ENCODE results near the gene F7. TPM values are rescaled to one million over a fixed set of nuclear protein-coding genes. Genes with fewer than 3 reads are reported as not detected.

Gene F7
- total RNA-seq, 1 donor from 2014 or later: under 0.01 TPM

DNA sequence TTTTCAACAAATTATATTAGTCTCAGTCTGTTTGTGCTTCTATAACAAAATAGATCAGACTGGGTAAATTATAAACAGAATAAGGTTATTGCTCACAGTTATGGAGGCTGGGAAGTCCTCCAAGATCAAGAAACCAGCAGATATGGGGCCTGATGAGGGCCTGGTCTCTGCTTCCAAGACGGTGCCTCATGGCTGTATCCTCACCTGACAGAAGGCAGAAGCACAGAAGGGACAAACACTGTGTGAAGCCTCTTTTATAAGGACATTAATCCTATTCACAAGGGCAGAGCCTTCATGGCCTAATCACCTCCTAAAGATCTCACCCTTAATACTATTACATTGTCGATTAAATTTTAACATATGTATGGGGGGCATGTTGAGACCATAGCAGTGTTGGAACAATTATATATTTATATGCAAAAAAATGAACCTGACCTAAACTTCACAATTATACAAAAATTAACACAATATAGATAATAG lies 29.7 kb downstream of the F7 start:
- Histone ChIP-seq H3K9me3 (ENCODE audit: control insufficient read depth in 3 of 3, low read length in 3 of 3) (no peaks in the 10 kb centered on the region), H3K4me1 (ENCODE audit: control insufficient read depth in 3 of 3, insufficient read depth in 3 of 3, low read length in 3 of 3) (no peaks in the 10 kb centered on the region), H3K36me3 (ENCODE audit: control insufficient read depth in 3 of 3, insufficient read depth in 3 of 3, low read length in 3 of 3) (no peaks in the 10 kb centered on the region), H3K4me3 (ENCODE audit: low read length in 3 of 3) (no peak overlapping the region), H3K27ac (ENCODE audit: low read depth, low read length) (no peak overlapping the region), H3K27me3 (ENCODE audit: control insufficient read depth in 3 of 3, insufficient read depth in 3 of 3, low read length in 3 of 3) (peaks cover 0 to 2% (median 0%) of the 10 kb centered on the region in 3 donors), H3K9ac (ENCODE audit: low read depth in 1 of 3, low read length in 3 of 3) (no peak overlapping the region)

DNA sequence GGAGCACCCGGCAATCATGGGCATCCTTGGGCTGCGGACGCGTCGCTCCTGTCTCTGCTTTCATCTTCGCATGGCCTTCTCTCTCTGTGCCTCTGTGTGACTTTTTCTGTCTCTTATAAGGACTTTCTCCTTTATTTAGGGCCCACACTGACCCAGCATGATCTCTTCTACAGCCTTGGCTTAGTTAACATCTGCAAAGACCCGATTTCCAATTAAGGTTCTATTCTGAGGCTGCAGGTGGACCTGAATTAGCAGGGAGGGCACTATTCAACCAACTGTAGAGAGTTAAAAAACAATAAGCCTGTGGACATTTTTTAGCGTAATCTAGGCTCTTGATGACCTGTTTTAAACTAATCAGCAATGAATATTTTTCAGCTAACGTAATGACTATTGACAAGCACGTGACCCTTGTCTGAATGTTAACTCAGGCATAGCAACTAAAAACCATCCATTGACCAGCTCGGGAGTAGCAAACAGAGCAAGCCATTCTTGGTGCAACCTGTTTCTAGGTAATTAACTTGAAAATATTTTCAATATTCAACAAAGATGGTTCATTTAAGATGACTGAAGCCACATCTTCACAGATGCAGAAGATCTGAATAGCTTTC lies 32.2 kb downstream of the F7 start:
- no peaks in the 10 kb centered on the region for H3K36me3 ChIP-seq (ENCODE audit: control insufficient read depth in 3 of 3, insufficient read depth in 3 of 3, low read length in 3 of 3)
- H3K4me1 ChIP-seq (ENCODE audit: control insufficient read depth in 3 of 3, insufficient read depth in 3 of 3, low read length in 3 of 3): no peaks in the 10 kb centered on the region
- no peak overlapping the region for H3K27ac ChIP-seq (ENCODE audit: low read depth, low read length)
- H3K27me3 ChIP-seq (ENCODE audit: control insufficient read depth in 3 of 3, insufficient read depth in 3 of 3, low read length in 3 of 3): no peaks in the 10 kb centered on the region
- H3K4me3 ChIP-seq (ENCODE audit: low read length in 3 of 3): no peak overlapping the region
- H3K9ac ChIP-seq (ENCODE audit: low read depth in 1 of 3, low read length in 3 of 3): no peak overlapping the region
- H3K9me3 ChIP-seq (ENCODE audit: control insufficient read depth in 3 of 3, low read length in 3 of 3): no peaks in the 10 kb centered on the region

DNA sequence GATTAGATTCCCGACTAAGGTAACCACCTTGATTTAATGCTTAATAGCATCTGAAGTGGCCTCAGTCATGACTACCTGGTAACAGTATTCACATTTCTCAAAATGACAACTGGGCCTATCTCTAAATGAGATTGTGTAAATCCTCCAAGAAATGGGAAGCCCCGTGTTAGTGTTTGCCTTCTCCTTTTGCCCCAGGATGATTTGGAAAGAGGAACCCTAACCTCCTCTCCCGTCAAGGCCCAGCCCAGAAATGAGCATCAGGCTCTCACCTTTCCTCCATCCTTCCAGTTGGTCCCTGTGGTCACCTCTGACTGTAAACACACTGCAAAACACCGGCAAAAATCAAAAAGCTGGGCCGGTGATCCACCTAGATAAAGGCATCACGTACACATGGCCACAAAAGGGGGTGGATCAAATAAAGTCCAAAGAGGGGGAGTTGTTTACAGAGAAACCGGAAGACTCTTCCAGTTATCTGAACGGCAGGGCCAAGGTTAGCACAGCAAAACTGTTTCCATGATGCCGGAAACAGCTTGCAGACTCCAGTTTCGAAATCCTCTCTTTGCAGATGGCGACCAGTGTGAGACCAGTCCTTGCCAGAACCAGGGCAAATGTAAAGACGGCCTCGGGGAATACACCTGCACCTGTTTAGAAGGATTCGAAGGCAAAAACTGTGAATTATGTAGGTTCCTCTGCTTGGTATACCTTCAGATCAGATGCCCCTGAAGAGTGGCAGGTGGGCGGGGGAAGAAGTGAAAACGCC lies 33.4 kb downstream of the F7 start:
- Histone ChIP-seq H3K27ac (ENCODE audit: low read depth, low read length) (no peak overlapping the region), H3K4me3 (ENCODE audit: low read length in 3 of 3) (no peak overlapping the region), H3K27me3 (ENCODE audit: control insufficient read depth in 3 of 3, insufficient read depth in 3 of 3, low read length in 3 of 3) (no peaks in the 10 kb centered on the region), H3K9ac (ENCODE audit: low read depth in 1 of 3, low read length in 3 of 3) (no peak overlapping the region), H3K4me1 (ENCODE audit: control insufficient read depth in 3 of 3, insufficient read depth in 3 of 3, low read length in 3 of 3) (no peaks in the 10 kb centered on the region), H3K36me3 (ENCODE audit: control insufficient read depth in 3 of 3, insufficient read depth in 3 of 3, low read length in 3 of 3) (no peaks in the 10 kb centered on the region), H3K9me3 (ENCODE audit: control insufficient read depth in 3 of 3, low read length in 3 of 3) (no peaks in the 10 kb centered on the region)

DNA sequence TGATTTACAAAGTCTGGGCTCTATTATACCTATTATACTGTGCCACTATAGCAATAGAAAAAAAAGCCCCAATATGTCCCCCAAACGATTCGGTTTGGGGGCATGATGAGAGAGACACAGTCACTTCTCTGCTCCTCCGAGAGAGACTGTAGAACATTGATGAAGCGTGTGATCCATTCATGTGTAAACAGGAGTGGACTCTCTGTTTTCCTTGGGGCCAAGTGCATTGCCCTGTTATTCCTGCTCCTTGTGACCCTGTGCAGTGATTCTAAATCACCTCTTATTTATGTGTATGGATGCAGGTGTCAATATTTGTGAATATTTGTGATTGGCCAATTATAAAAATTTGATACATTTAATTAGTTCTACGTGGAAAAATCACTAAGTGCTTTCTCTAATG lies 34.0 kb downstream of the F7 start:
- Histone ChIP-seq H3K4me3 (ENCODE audit: low read length in 3 of 3) (no peak overlapping the region), H3K36me3 (ENCODE audit: control insufficient read depth in 3 of 3, insufficient read depth in 3 of 3, low read length in 3 of 3) (no peaks in the 10 kb centered on the region), H3K9ac (ENCODE audit: low read depth in 1 of 3, low read length in 3 of 3) (no peak overlapping the region), H3K4me1 (ENCODE audit: control insufficient read depth in 3 of 3, insufficient read depth in 3 of 3, low read length in 3 of 3) (no peaks in the 10 kb centered on the region), H3K27me3 (ENCODE audit: control insufficient read depth in 3 of 3, insufficient read depth in 3 of 3, low read length in 3 of 3) (no peaks in the 10 kb centered on the region), H3K27ac (ENCODE audit: low read depth, low read length) (no peak overlapping the region), H3K9me3 (ENCODE audit: control insufficient read depth in 3 of 3, low read length in 3 of 3) (no peaks in the 10 kb centered on the region)

DNA sequence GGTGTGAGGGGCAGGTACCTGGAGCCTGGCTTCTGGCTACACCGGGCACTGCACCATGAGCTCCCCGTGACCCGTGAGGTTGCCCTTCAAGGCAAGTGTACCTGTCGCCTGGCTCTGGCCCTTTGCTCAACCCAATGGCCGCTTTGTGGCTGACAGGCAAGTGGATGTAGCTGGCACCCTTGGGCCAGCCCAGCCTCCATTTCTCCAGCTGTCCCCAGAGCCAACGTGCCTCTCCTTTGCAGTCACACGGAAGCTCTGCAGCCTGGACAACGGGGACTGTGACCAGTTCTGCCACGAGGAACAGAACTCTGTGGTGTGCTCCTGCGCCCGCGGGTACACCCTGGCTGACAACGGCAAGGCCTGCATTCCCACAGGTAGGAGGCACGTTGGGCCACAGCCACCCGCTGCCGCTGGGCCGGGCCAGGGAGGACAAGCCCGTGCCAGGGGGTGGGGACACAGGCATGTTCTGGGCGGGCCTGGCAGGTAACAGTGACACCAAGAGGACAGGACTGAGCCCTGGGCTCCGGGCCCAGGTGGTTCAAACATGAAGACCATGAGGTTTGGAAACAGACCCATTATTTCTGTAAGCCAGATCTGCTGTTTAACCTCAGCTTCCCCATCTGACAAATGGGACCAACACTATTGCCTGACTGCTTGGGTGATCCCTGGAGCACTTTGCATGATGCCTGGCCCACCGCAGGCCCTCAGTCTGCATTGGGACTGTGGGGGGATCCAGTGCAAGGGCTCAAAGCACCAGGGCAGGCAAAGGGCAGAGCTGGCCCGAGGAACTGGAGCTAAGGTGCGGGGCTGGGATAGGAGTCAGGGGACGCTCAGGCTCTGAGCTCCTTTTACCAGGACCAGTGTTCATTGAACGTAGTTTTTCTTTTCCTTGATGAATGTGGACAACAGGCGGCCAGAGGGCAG lies 35.3 kb downstream of the F7 start:
- Histone ChIP-seq H3K9ac (ENCODE audit: low read depth in 1 of 3, low read length in 3 of 3) (no peak overlapping the region), H3K36me3 (ENCODE audit: control insufficient read depth in 3 of 3, insufficient read depth in 3 of 3, low read length in 3 of 3) (no peaks in the 10 kb centered on the region), H3K27ac (ENCODE audit: low read depth, low read length) (no peak overlapping the region), H3K4me1 (ENCODE audit: control insufficient read depth in 3 of 3, insufficient read depth in 3 of 3, low read length in 3 of 3) (no peaks in the 10 kb centered on the region), H3K4me3 (ENCODE audit: low read length in 3 of 3) (no peak overlapping the region), H3K9me3 (ENCODE audit: control insufficient read depth in 3 of 3, low read length in 3 of 3) (no peaks in the 10 kb centered on the region), H3K27me3 (ENCODE audit: control insufficient read depth in 3 of 3, insufficient read depth in 3 of 3, low read length in 3 of 3) (no peaks in the 10 kb centered on the region)

DNA sequence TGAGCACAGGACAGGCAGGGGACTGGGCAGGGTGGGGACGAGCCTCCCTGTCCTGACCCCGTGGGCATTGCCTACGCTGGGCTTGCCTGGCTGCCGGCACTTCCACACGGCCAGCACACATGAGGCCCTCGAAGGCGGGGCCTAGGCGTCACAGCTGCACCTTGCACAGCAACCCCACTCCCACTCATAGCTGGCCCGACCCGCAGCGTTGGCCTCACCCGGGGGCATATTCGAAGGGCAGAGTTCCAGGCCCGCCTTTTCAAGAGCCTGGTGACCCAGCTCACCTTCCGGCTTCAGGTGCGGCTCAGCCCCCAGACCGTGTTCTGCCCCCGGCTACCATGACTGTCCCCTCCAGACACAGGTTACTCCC lies 36.0 kb downstream of the F7 start:
- H3K36me3 ChIP-seq (ENCODE audit: control insufficient read depth in 3 of 3, insufficient read depth in 3 of 3, low read length in 3 of 3): no peaks in the 10 kb centered on the region

DNA sequence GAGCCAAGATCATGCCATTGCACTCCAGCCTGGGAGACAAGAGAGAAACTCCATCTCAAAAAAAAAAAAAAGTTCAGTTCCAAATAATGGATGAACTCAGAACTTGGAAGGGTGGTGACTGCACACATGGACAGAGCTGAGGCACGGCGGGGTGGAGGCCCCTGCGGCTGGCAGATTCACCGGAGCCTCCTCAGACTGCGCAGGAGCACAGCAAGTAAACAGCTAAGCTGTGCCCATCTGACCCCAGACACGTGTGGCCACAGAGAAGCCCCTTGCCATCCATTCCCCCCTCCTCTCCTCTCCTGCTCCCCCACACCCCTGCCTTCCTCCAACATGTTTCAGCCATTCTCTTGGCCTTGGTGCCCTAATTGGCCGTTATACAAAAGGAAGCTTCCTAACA lies 37.3 kb downstream of the F7 start:
- H3K27me3 ChIP-seq (ENCODE audit: control insufficient read depth in 3 of 3, insufficient read depth in 3 of 3, low read length in 3 of 3): peaks cover 0 to 3% (median 0%) of the 10 kb centered on the region in 3 donors
- no peak overlapping the region for H3K9ac ChIP-seq (ENCODE audit: low read depth in 1 of 3, low read length in 3 of 3)
- no peaks in the 10 kb centered on the region for H3K4me1 ChIP-seq (ENCODE audit: control insufficient read depth in 3 of 3, insufficient read depth in 3 of 3, low read length in 3 of 3)
- H3K4me3 ChIP-seq (ENCODE audit: low read length in 3 of 3): no peak overlapping the region
- H3K36me3 ChIP-seq (ENCODE audit: control insufficient read depth in 3 of 3, insufficient read depth in 3 of 3, low read length in 3 of 3): no peaks in the 10 kb centered on the region
- no peaks in the 10 kb centered on the region for H3K9me3 ChIP-seq (ENCODE audit: control insufficient read depth in 3 of 3, low read length in 3 of 3)
- H3K27ac ChIP-seq (ENCODE audit: low read depth, low read length): no peak overlapping the region

More for the DNA sequence above, 36.0 kb downstream of the F7 start:
- H3K9ac ChIP-seq (ENCODE audit: low read depth in 1 of 3, low read length in 3 of 3): no peak overlapping the region
- no peak overlapping the region for H3K27ac ChIP-seq (ENCODE audit: low read depth, low read length)
- H3K9me3 ChIP-seq (ENCODE audit: control insufficient read depth in 3 of 3, low read length in 3 of 3): no peaks in the 10 kb centered on the region
- H3K4me1 ChIP-seq (ENCODE audit: control insufficient read depth in 3 of 3, insufficient read depth in 3 of 3, low read length in 3 of 3): no peaks in the 10 kb centered on the region
- no peak overlapping the region for H3K4me3 ChIP-seq (ENCODE audit: low read length in 3 of 3)
- H3K27me3 ChIP-seq (ENCODE audit: control insufficient read depth in 3 of 3, insufficient read depth in 3 of 3, low read length in 3 of 3): peaks cover 0 to under 1% (median 0%) of the 10 kb centered on the region in 3 donors

DNA sequence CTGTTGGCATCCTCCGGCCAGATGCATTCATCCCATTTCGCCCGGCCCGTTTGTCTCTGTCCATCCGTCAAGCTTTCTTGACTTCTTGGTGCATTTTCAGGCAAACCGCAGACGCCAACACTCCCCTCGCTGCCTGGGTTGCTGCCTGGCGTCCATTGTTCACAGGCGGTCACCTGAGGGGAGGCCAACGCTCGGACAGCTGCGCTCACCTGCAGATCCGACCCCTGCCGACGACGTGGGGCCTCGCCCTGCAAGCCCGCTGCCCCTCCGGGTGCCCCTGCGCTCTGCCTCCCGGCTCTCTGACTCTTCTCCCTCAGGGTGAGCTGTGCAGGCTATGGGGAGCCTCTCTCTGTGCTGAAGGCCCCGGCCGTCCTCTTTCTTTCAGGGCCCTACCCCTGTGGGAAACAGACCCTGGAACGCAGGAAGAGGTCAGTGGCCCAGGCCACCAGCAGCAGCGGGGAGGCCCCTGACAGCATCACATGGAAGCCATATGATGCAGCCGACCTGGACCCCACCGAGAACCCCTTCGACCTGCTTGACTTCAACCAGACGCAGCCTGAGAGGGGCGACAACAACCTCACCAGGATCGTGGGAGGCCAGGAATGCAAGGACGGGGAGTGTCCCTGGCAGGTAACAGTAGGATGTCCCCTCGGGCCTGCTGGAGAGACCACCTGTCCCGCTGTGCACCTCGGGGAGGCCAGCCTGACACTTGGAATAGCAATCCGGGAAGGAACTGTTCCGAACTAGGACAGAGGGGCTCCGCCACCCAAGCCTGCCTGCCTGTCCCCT lies 38.1 kb downstream of the F7 start:
- Histone ChIP-seq H3K27me3 (ENCODE audit: control insufficient read depth in 3 of 3, insufficient read depth in 3 of 3, low read length in 3 of 3) (peaks cover 0 to 3% (median 0%) of the 10 kb centered on the region in 3 donors), H3K9me3 (ENCODE audit: control insufficient read depth in 3 of 3, low read length in 3 of 3) (no peaks in the 10 kb centered on the region), H3K9ac (ENCODE audit: low read depth in 1 of 3, low read length in 3 of 3) (no peak overlapping the region), H3K4me3 (ENCODE audit: low read length in 3 of 3) (no peak overlapping the region), H3K4me1 (ENCODE audit: control insufficient read depth in 3 of 3, insufficient read depth in 3 of 3, low read length in 3 of 3) (no peaks in the 10 kb centered on the region), H3K27ac (ENCODE audit: low read depth, low read length) (no peak overlapping the region), H3K36me3 (ENCODE audit: control insufficient read depth in 3 of 3, insufficient read depth in 3 of 3, low read length in 3 of 3) (no peaks in the 10 kb centered on the region)

DNA sequence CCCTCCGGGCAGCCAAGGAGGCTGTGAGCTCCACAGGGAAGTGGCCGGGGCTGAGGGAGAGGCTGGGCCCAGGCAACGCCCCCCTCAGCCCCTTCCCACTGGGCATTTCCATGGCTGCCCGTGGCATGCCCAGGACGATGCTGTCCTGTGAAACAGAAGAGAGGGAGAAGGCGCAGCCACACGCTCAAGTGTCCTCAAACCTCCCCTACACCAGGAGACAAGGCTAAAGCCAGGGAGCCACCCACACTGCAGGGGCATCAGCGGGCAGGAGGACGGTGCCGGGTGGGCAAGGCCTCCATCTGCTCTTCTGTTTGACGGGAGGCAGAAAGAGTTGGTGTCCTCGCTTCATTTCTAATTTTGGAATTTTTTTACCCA lies 38.7 kb downstream of the F7 start:
- peaks cover 0 to 3% (median 0%) of the 10 kb centered on the region in 3 donors for H3K27me3 ChIP-seq (ENCODE audit: control insufficient read depth in 3 of 3, insufficient read depth in 3 of 3, low read length in 3 of 3)
- no peaks in the 10 kb centered on the region for H3K4me1 ChIP-seq (ENCODE audit: control insufficient read depth in 3 of 3, insufficient read depth in 3 of 3, low read length in 3 of 3)
- H3K4me3 ChIP-seq (ENCODE audit: low read length in 3 of 3): no peak overlapping the region
- H3K9me3 ChIP-seq (ENCODE audit: control insufficient read depth in 3 of 3, low read length in 3 of 3): no peaks in the 10 kb centered on the region
- H3K27ac ChIP-seq (ENCODE audit: low read depth, low read length): no peak overlapping the region
- H3K36me3 ChIP-seq (ENCODE audit: control insufficient read depth in 3 of 3, insufficient read depth in 3 of 3, low read length in 3 of 3): no peaks in the 10 kb centered on the region
- no peak overlapping the region for H3K9ac ChIP-seq (ENCODE audit: low read depth in 1 of 3, low read length in 3 of 3)

Measured in skeletal muscle tissue (tissue), 4 donors.